Heart right ventricle (tissue), 16 donors: ENCODE results near the gene UBASH3B. TPM values are rescaled to one million over a fixed set of nuclear protein-coding genes. Genes with fewer than 3 reads are reported as not detected.

Experiments used
- ATAC-seq, 8 donors: fragments of 200-7000 bp; cut with Tn5 transposase; one replicate each; pipeline ENCODE4 v1.9.1; 2020; ENCODE audit warnings: mild to moderate bottlenecking in 8 of 8, moderate library complexity in 8 of 8, moderate number of reproducible peaks in 1 of 8
- DNase-seq, 2 donors: peaks; one replicate each; pipeline ENCODE4 v3.0.0-alpha.2; 2020
- H3K27ac ChIP-seq, 10 donors: fragments of 200-600 bp; sonication (generic) in 2 of 10; one replicate each; pipeline versions ENCODE4 v1.5.0 to v1.8.0; 2020 to 2022; ENCODE audit warnings: mild to moderate bottlenecking in 3 of 10
- H3K27me3 ChIP-seq, 7 donors: fragments of 200-600 bp; one replicate each; pipeline ENCODE4 v1.8.0; 2021 to 2022; ENCODE audit warnings: mild to moderate bottlenecking in 2 of 7
- H3K36me3 ChIP-seq, 9 donors: fragments of 200-600 bp; sonication (generic) in 1 of 9; one replicate each; pipeline versions ENCODE4 v1.5.0 to v1.8.0; 2020 to 2022; ENCODE audit warnings: mild to moderate bottlenecking in 2 of 9
- H3K4me1 ChIP-seq, 9 donors: fragments of 200-600 bp; sonication (generic) in 1 of 9; one replicate each; pipeline versions ENCODE4 v1.5.0 to v1.8.0; 2020 to 2022; ENCODE audit warnings: mild to moderate bottlenecking in 4 of 9
- H3K4me3 ChIP-seq, 10 donors: fragments of 200-600 bp; sonication (generic) in 2 of 10; one replicate each; pipeline versions ENCODE4 v1.5.0 to v1.8.0; 2020 to 2022; ENCODE audit warnings: mild to moderate bottlenecking in 7 of 10, moderate library complexity in 2 of 10
- H3K9me3 ChIP-seq, 11 donors: fragments of 200-600 bp in 10 of 11; sonication (generic) in 2 of 11; one replicate each; pipeline versions ENCODE4 v1.5.0 to v1.8.0; 2013 to 2022; ENCODE audit warnings: mild to moderate bottlenecking in 2 of 11, control low read depth in 1 of 11, moderate library complexity in 1 of 11
- CTCF ChIP-seq, 9 donors: fragments of 200-600 bp; sonication (generic) in 2 of 9; IDR thresholded peaks; one replicate each; pipeline versions ENCODE4 v1.5.0 to v1.8.0; 2021 to 2022; ENCODE audit warnings: antibody characterized with exemption in 9 of 9, mild to moderate bottlenecking in 5 of 9, moderate library complexity in 1 of 9
- WGBS, 2 donors: extraction: QIAGEN DNeasy Blood & Tissue Kit; methylation state at CpG; one replicate each; pipeline ENCODE4 v1.1.7; 2013; ENCODE audit warnings: inconsistent platforms in 1 of 2; 5-methylcytosine and 5-hydroxymethylcytosine counted together
- intact Hi-C, 10 donors: fragments of 100-400 bp; cut with DNase I; formaldehyde crosslinking; loops; one replicate each; pipeline versions ENCODE4 v1.11.1 to v1.14.2; 2022
- polyA plus RNA-seq, 2 donors: library from polyadenylated mRNA; stranded (reverse); fragments of 200-250 nt; gene quantifications; one replicate each; pipeline ENCODE4 v1.2.3, GENCODE V29; 2013
- total RNA-seq, 10 donors: library from RNA; stranded (reverse); fragmentation: NEBNext Ultra II Directional in 3 of 10; extraction: Animal tissue kit (Norgen Biotek cat#: 25700) in 3 of 10; gene quantifications; one replicate each; pipeline versions ENCODE4 v1.2.1 to v1.2.4, GENCODE V29; 2021 to 2023
- donor health status: Arrhythmogenic right ventricular cardiomyopathy.
- donor health status: ischemic (EF 13 %, LVEDD 7.1; RV severe dilation, severe dysfunction).
- donor health status: healthy with polysubstance abuse.
- donor health status: DM: no; HTN: yes; CAD: no.
- donor health status: DM: no; HTN: no; CAD: no.
- donor health status: ischemic (EF 25% LVEDD 6.9; RV normal size, moderate dysfunction).
- donor health status: ischemic (EF 25% LVEDD 5.7; RV mildly dilated, moderate dysfunction).
- donor health status: healthy.
- donor health status: DM: yes; HTN: yes; CAD: no.
- donor health status: Ischemic cardiomyopathy.
- donor health status: ischemic (EF 35%, LVEDD 5.7; RV mildly dilated, moderate dysfunction).
- donor health status: nonischemic (EF 11% LVEDD 7.7; RV severe dilation, severe dysfunction).
- donor health status: DM: yes; HTN: yes; CAD: no.
- donor health status: PGD.
- donor health status: ischemic (EF 29% LVEDD 5.4; RV normal size, mild dysfunction).
- donor health status: nonischemic (EF 23%, LVEDD 6.1; RV moderate dilation, normal function).

UBASH3B gene
- total and polyA plus RNA-seq, 12 donors: 0.51 to 8.0 (median 1.5) TPM

GRCh38 chr11:122700666-122701065, 45.1 kb downstream of the UBASH3B start:
- intact Hi-C loops: no loop called here
- TF ChIP-seq CTCF (IDR thresholded peaks at IDR 0.05): no peak
- Histone ChIP-seq H3K9me3 (no peaks in the 10 kb centered on the region), H3K36me3 (no peaks in the 10 kb centered on the region), H3K4me1 (peaks cover 0 to 29% (median 0%) of the 10 kb centered on the region in 9 donors), H3K27ac (no peak overlapping the region), H3K27me3 (no peaks in the 10 kb centered on the region), H3K4me3 (no peak overlapping the region)
- ATAC-seq: no peak
- 96 to 98% methylated on average over 3 of the region's 3 CpGs for WGBS, 2 donors
- DNase-seq: no peak

GRCh38 chr11:122701143-122701542, 45.6 kb downstream of the UBASH3B start:
- H3K27ac ChIP-seq: no peak overlapping the region
- no peaks in the 10 kb centered on the region for H3K9me3 ChIP-seq
- H3K4me1 ChIP-seq: peaks cover 0 to 27% (median 0%) of the 10 kb centered on the region in 9 donors
- no peak for TF ChIP-seq CTCF (IDR thresholded peaks at IDR 0.05)
- DNase-seq: no peak
- no peak overlapping the region for H3K4me3 ChIP-seq
- H3K27me3 ChIP-seq: no peaks in the 10 kb centered on the region
- ATAC-seq: no peak
- intact Hi-C loops: no loop called here
- H3K36me3 ChIP-seq: no peaks in the 10 kb centered on the region
- 78 to 82% methylated on average over 4 of the region's 4 CpGs for WGBS, 2 donors

GRCh38 chr11:122703541-122704272, 48.2 kb downstream of the UBASH3B start:
- Histone ChIP-seq H3K27me3 (no peaks in the 10 kb centered on the region), H3K27ac (no peak overlapping the region), H3K9me3 (no peaks in the 10 kb centered on the region), H3K4me3 (no peak overlapping the region), H3K4me1 (peaks cover 0 to 1% (median 0%) of the 10 kb centered on the region in 9 donors), H3K36me3 (no peaks in the 10 kb centered on the region)
- intact Hi-C loops: no loop called here
- ATAC-seq: no peak
- DNase-seq: no peak
- WGBS, 2 donors: 81 to 86% methylated on average over 8 of the region's 8 CpGs
- no peak for TF ChIP-seq CTCF (IDR thresholded peaks at IDR 0.05)

GRCh38 chr11:122705396-122705795, 49.9 kb downstream of the UBASH3B start:
- WGBS, 2 donors: 93 to 97% methylated on average over 7 of the region's 7 CpGs
- peaks cover 0 to 12% (median 0%) of the 10 kb centered on the region in 9 donors for H3K4me1 ChIP-seq
- no peak for TF ChIP-seq CTCF (IDR thresholded peaks at IDR 0.05)
- H3K36me3 ChIP-seq: no peaks in the 10 kb centered on the region
- H3K27ac ChIP-seq: no peak overlapping the region
- H3K9me3 ChIP-seq: no peaks in the 10 kb centered on the region
- ATAC-seq: no peak
- no peaks in the 10 kb centered on the region for H3K27me3 ChIP-seq
- intact Hi-C loops: no loop called here
- DNase-seq: no peak
- no peak overlapping the region for H3K4me3 ChIP-seq
